Measurements from ENCODE around the gene KRTAP10-10. TPM values are rescaled to one million over a fixed set of nuclear protein-coding genes. Genes with fewer than 3 reads are reported as not detected.
"Not testable (repeated sequence)": the region's sequence is repeated elsewhere in the genome, so short reads cannot be mapped to it uniquely, and the experiment has no call there.

KRTAP10-10 gene
- total RNA-seq, 2 experiments from 2014 or later = not detected

- POLR2A ChIA-PET = no interaction called here
- CTCF ChIA-PET = no interaction called here
Measured at GRCh38 chr21:44670642-44671432, 33.7 kb downstream of the KRTAP10-10 start.

- POLR2A ChIA-PET = no interaction called here
- CTCF ChIA-PET = no interaction called here
Measured at GRCh38 chr21:44671911-44672310, 34.8 kb downstream of the KRTAP10-10 start.

- ChIA-PET CTCF (no interaction called here), POLR2A (no interaction called here)
Measured at GRCh38 chr21:44677881-44678280, 40.7 kb downstream of the KRTAP10-10 start.

- ChIA-PET CTCF (no interaction called here), POLR2A (no interaction called here)
Measured at GRCh38 chr21:44681152-44681551, 44.0 kb downstream of the KRTAP10-10 start.

- ChIA-PET POLR2A (interaction anchor here (0.5 kb wide), 1 partner anchor 249 kb away, joined by 3 read pairs; no protein-coding TSS in a partner anchor), CTCF (no interaction called here)
Measured at GRCh38 chr21:44681861-44682579, 44.9 kb downstream of the KRTAP10-10 start, which contains the start of gene KRTAP12-1. Gene KRTAP12-1 (minus strand): TSS chr21:44682163. CDS start chr21:44682123, 40 bp downstream.

- CTCF ChIA-PET = no interaction called here
- POLR2A ChIA-PET = no interaction called here
Measured at GRCh38 chr21:44682580-44683151, 45.5 kb downstream of the KRTAP10-10 start.

- ChIA-PET POLR2A (no interaction called here), CTCF (no interaction called here)
Measured at GRCh38 chr21:44684077-44684476, 46.9 kb downstream of the KRTAP10-10 start.

GRCh38 chr21:44684483-44684882 lies 47.3 kb downstream of the KRTAP10-10 start:
- ChIA-PET POLR2A (no interaction called here), CTCF (no interaction called here)

- POLR2A ChIA-PET, CTCF ChIA-PET: not testable (repeated sequence)
Measured at GRCh38 chr21:44685050-44685449, 47.9 kb downstream of the KRTAP10-10 start.

GRCh38 chr21:44686000-44686781 lies 49.0 kb downstream of the KRTAP10-10 start:
- ChIA-PET CTCF (no interaction called here), POLR2A (no interaction called here)

- POLR2A ChIA-PET = no interaction called here
- CTCF ChIA-PET = no interaction called here
Measured at GRCh38 chr21:44686843-44687561, 49.8 kb downstream of the KRTAP10-10 start.

GRCh38 chr21:44687671-44688070 lies 50.5 kb downstream of the KRTAP10-10 start:
- CTCF ChIA-PET = no interaction called here
- POLR2A ChIA-PET = no interaction called here

Other genes with a start within 250 kb of the KRTAP10-10 start
- gene LRRC3, start 181.8 kb upstream of the KRTAP10-10 start, total RNA-seq = 1 to 10 TPM; 1.0 TPM
- gene KRTAP10-1, start 97.2 kb upstream of the KRTAP10-10 start, total RNA-seq = not detected
- gene KRTAP10-2, start 85.9 kb upstream of the KRTAP10-10 start, total RNA-seq = not detected
- gene KRTAP10-3, start 78.6 kb upstream of the KRTAP10-10 start, total RNA-seq = not detected
- gene KRTAP10-4, start 63.6 kb upstream of the KRTAP10-10 start, total RNA-seq = not detected
- gene KRTAP10-5, start 56.8 kb upstream of the KRTAP10-10 start, total RNA-seq = not detected
- not detected for gene KRTAP10-6, start 44.9 kb upstream of the KRTAP10-10 start, total RNA-seq
- not detected for gene KRTAP10-7, start 36.8 kb upstream of the KRTAP10-10 start, total RNA-seq
- not detected for gene KRTAP10-8, start 25.3 kb upstream of the KRTAP10-10 start, total RNA-seq
- not detected for gene KRTAP10-9, start 10.3 kb upstream of the KRTAP10-10 start, total RNA-seq
- not detected for gene KRTAP10-11, start 9.1 kb downstream of the KRTAP10-10 start, total RNA-seq
- not detected for gene KRTAP12-4, start 17.3 kb downstream of the KRTAP10-10 start, total RNA-seq
- gene KRTAP12-3, start 20.6 kb downstream of the KRTAP10-10 start, total RNA-seq = not detected
- gene KRTAP12-2, start 29.6 kb downstream of the KRTAP10-10 start, total RNA-seq = not detected
- not detected for gene KRTAP12-1, start 44.8 kb downstream of the KRTAP10-10 start, total RNA-seq
- gene KRTAP10-12, start 59.8 kb downstream of the KRTAP10-10 start, total RNA-seq = not detected
- gene TSPEAR, start 74.2 kb downstream of the KRTAP10-10 start, total RNA-seq = not detected
- 100 to 1,000 TPM; 119 to 121 TPM for gene UBE2G2, start 164.5 kb downstream of the KRTAP10-10 start, total RNA-seq
- gene SUMO3, start 180.7 kb downstream of the KRTAP10-10 start, total RNA-seq = 10 to 100 TPM; 81.6 to 83.1 TPM
- 10 to 100 TPM; 42.3 to 45.3 TPM for gene PTTG1IP, start 236.3 kb downstream of the KRTAP10-10 start, total RNA-seq

Data from activated CD8-positive, alpha-beta memory T cell treated with anti-CD3 and anti-CD28 coated beads for 36 hours (primary cell).